BLaER1 (cell line): ENCODE data around the gene HCAR1.
"Not testable (repeated sequence)": the region's sequence is repeated elsewhere in the genome, so short reads cannot be mapped to it uniquely, and the experiment has no call there.

Source experiments
- H3K27ac ChIP-seq: shearing (Covaris generic); formaldehyde crosslinking; 2 replicates; pipeline ENCODE4 v1.8.1; 2022
- H3K27me3 ChIP-seq: shearing (Covaris generic); formaldehyde crosslinking; 2 replicates; pipeline ENCODE4 v1.8.1; 2022
- H3K36me3 ChIP-seq: shearing (Covaris generic); formaldehyde crosslinking; 2 replicates; pipeline ENCODE4 v1.8.1; 2022
- H3K4me1 ChIP-seq: shearing (Covaris generic); formaldehyde crosslinking; 2 replicates; pipeline ENCODE4 v1.8.1; 2022
- H3K4me2 ChIP-seq: shearing (Covaris generic); formaldehyde crosslinking; 2 replicates; pipeline ENCODE4 v1.8.1; 2022
- H3K4me3 ChIP-seq: shearing (Covaris generic); formaldehyde crosslinking; 2 replicates; pipeline ENCODE4 v1.8.1; 2022
- H3K9ac ChIP-seq: shearing (Covaris generic); formaldehyde crosslinking; 2 replicates; pipeline ENCODE4 v1.8.1; 2022
- H3K9me3 ChIP-seq: shearing (Covaris generic); formaldehyde crosslinking; 2 replicates; pipeline ENCODE4 v1.8.1; 2022
- H4K20me1 ChIP-seq: shearing (Covaris generic); formaldehyde crosslinking; 2 replicates; pipeline ENCODE4 v1.8.1; 2022
- Cebpa-rat ChIP-seq: shearing (Covaris generic); IDR thresholded peaks from 2 replicates; pipeline ENCODE4 v1.8.1; 2022

Gene HCAR1, protein sequence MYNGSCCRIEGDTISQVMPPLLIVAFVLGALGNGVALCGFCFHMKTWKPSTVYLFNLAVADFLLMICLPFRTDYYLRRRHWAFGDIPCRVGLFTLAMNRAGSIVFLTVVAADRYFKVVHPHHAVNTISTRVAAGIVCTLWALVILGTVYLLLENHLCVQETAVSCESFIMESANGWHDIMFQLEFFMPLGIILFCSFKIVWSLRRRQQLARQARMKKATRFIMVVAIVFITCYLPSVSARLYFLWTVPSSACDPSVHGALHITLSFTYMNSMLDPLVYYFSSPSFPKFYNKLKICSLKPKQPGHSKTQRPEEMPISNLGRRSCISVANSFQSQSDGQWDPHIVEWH

DNA sequence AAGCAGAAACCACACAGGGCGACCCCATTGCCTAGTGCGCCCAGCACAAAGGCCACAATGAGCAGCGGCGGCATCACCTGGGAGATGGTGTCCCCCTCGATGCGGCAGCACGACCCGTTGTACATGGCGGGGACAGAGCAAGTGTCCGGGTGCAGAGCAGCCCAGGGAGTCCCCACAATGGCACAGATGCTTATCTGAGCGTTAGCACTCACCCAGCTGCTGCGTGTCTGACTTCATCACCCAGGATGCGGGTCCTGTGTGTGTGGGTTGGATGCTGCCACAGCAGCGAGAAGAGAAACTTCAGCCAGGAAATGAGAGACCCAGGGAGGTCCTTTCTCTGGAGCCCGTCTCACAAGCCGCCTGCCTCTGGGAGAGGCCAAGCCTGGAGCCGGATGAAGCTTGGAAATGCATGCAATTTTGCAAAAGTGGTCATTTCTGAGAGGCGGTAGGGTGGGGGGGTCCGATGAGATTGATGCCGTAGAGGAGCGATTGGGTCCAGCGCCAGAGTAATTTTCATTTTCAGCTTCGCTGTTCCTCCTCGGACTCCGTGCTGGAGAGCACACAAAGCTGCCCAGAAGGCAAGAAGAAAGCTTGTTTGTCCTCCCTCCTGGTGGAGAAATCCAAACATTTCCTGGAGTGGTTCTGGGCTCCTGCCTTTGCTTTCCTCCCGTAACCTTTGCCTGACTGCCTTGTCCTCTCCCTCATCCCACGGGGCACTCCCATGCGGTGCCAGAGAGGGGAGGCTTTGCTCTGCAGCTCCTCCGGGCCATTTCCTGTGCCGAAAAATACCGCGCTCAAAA is at the start of gene HCAR1:
Gene HCAR1 (minus strand): TSS at position 630 of the 800 bp plus-strand sequence. CDS start 505 bp downstream, at position 125.
- Histone ChIP-seq H3K27me3 (no peaks in the 10 kb centered on the region), H3K4me2 (no peak within 1 kb of the TSS), H3K27ac (no peak within 1 kb of the TSS), H3K4me1 (peaks cover 32% of the 10 kb centered on the region), H3K4me3 (no peak within 1 kb of the TSS), H4K20me1 (no peaks in the 10 kb centered on the region), H3K9ac (no peak within 1 kb of the TSS), H3K36me3 (no peaks in the 10 kb centered on the region), H3K9me3 (no peaks in the 10 kb centered on the region)
- TF ChIP-seq Cebpa-rat: no peak

DNA sequence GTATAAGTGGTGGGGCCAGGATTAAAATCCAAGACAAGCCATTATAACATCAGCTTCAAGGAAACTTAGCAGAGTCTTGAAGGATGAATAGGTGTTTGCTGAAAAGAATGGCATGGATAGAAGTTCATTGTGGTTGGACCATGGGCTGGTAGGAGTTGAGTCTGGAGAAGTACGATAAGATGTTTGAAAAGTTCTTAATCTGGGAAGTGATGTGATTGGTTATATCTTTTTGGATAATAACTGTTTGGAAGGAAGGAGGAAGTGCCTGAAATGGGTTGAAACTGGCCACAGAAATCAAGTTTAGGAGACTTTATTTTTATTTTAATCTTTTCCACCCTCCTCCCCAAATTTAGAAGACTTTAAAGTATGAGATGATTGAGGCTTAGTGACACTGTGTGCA is 26.9 kb upstream of the HCAR1 start:
- Histone ChIP-seq H3K4me2 (no peak overlapping the region), H4K20me1 (peaks cover 72% of the 10 kb centered on the region), H3K4me1 (peaks cover 14% of the 10 kb centered on the region), H3K36me3 (peaks cover 85% of the 10 kb centered on the region), H3K4me3 (no peak overlapping the region), H3K27me3 (no peaks in the 10 kb centered on the region), H3K9ac (no peak overlapping the region), H3K27ac (no peak overlapping the region), H3K9me3 (no peaks in the 10 kb centered on the region)
- no peak for TF ChIP-seq Cebpa-rat

DNA sequence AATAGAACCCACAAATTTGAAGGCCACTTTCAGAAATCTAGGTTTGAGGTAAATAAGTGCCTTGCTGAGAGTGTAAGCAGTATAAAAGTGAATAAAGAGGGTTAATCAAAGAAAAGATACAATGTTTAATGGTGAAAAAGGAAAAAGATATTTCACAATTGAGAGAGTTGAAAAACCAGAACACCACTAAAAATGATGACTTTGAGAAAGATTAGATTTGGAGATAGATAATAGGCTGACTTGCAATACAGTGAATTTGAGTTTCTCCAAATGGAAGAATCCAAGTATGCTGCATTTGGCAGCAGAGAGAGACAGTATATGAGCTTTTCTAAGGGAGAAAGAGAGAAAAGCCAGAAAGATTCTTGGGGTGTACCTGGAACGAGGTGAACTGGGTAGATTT is 24.1 kb upstream of the HCAR1 start:
- Histone ChIP-seq H3K4me3 (no peak overlapping the region), H3K36me3 (peaks cover 59% of the 10 kb centered on the region), H3K27ac (no peak overlapping the region), H3K9ac (no peak overlapping the region), H3K9me3 (no peaks in the 10 kb centered on the region), H3K4me1 (peaks cover 18% of the 10 kb centered on the region), H4K20me1 (peaks cover 45% of the 10 kb centered on the region), H3K4me2 (no peak overlapping the region), H3K27me3 (no peaks in the 10 kb centered on the region)
- TF ChIP-seq Cebpa-rat: no peak

DNA sequence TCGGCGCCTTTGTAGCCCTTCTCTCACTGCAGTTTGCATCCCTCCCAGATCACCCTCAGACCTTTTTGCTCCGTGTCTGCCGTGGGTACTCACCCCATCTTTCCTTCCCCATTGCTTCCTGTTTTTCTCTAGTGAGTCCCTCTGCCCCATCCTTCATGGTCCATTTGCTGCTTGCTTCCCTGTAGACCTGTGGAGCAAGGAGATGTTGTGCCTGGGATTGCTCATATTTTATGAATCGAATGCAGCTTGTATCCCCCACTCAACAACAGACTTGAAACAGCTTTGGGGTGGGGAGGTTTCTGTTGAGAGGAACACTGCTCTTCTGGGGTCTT is 22.6 kb upstream of the HCAR1 start:
- no peak for TF ChIP-seq Cebpa-rat
- peak overlapping the region; percentile 99 for H3K9ac ChIP-seq
- H3K9me3 ChIP-seq: no peaks in the 10 kb centered on the region
- H3K4me3 ChIP-seq: peak overlapping the region; percentile 93
- H3K36me3 ChIP-seq: peaks cover 44% of the 10 kb centered on the region
- no peaks in the 10 kb centered on the region for H3K27me3 ChIP-seq
- H3K4me2 ChIP-seq: peak overlapping the region; percentile 82
- H4K20me1 ChIP-seq: peaks cover 30% of the 10 kb centered on the region; the same call in 1 of the 2 replicates
- peaks cover 18% of the 10 kb centered on the region for H3K4me1 ChIP-seq
- peak overlapping the region; percentile 97 for H3K27ac ChIP-seq

DNA sequence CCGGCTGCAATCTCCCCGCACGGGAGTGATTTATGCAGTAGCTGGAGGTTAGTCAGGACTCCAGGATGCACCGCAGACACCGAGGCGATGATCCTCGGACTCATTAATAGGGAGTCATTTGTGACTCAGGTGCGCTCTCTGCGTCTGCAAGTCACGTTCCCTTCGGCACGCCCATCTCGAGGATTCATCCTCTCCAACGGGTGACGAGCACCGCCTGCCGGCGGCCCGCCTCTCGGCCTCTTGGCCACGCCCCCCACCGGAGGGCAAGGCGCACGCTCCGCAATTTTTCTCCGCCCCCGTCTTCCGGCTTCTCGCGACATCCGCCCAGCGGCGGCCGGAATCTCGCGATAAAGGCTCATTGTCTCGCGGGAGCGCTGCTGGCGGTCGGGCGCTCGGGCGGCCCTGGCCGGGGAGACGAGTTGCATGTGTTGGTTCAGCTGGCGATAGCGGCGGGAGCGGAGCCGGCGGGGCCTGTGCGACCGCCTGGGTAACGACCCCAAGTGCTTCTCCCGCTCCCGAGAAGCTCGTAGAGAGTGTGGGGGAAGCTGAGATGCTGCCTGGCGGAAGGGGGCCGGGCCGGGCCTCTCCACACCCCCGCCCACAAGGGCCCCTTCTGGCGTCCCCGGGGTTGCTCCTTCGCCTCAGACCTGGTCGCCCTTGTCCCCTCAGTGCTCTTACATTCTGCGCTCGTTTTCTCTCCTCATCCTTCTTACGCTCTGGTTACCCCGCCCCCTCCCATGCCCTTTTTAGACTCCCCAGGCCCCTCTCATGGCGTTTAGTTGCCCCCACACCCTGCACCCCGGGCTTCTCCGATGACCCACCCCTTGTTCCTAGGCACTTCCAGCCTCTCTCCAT is 22.0 kb upstream of the HCAR1 start, which contains the start of gene DENR:
Gene DENR (plus strand): TSS at position 361 of the 855 bp plus-strand sequence. CDS start 878 bp downstream, outside the sequence.
- H3K27ac ChIP-seq: peak within 1 kb of the TSS; percentile 97
- H3K4me1 ChIP-seq: peaks cover 18% of the 10 kb centered on the region
- H3K36me3 ChIP-seq: peaks cover 38% of the 10 kb centered on the region
- peak within 1 kb of the TSS; percentile 99 for H3K9ac ChIP-seq
- no peak for TF ChIP-seq Cebpa-rat
- H3K9me3 ChIP-seq: no peaks in the 10 kb centered on the region
- peaks cover 24% of the 10 kb centered on the region; the same call in 1 of the 2 replicates for H4K20me1 ChIP-seq
- H3K4me2 ChIP-seq: peak within 1 kb of the TSS; percentile 82
- peak within 1 kb of the TSS; percentile 93 for H3K4me3 ChIP-seq
- no peaks in the 10 kb centered on the region for H3K27me3 ChIP-seq

DNA sequence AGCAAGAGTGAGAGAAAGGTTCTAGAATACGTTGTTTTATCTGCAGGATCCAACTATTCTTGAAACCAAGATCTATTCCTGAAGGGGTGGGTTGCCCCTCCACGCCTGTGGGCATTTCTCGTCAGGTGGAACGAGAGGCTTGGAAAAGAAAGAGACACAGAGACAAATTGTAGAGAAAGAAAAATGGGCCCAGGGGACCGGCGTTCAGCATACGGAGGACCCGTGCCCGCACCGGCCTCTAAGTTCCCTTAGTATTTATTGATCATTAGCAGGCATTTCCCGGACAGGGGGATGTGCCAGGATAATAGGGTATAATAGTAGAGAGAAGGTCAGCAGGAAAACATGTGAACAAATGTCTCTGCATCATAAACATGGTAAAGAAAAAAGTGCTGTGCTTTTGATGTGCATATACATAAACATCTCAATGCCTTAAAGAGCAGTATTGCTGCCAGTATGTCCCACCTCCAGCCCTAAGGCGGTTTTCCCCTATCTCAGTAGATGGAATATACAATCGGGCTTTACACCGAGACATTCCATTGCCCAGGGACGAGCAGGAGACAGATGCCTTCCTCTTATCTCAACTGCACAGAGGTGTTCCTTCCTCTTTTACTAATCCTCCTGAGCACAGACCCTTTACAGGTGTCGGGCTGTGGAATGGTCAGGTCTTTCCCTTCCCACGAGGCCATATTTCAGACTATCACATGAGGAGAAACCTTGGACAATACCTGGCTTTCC is 20.3 kb upstream of the HCAR1 start:
- not testable (repeated sequence) for H3K4me3 ChIP-seq, H4K20me1 ChIP-seq, H3K9me3 ChIP-seq, H3K27ac ChIP-seq, H3K4me2 ChIP-seq, H3K27me3 ChIP-seq, H3K9ac ChIP-seq
- peaks cover 18% of the 10 kb centered on the region for H3K4me1 ChIP-seq
- peaks cover 21% of the 10 kb centered on the region for H3K36me3 ChIP-seq

DNA sequence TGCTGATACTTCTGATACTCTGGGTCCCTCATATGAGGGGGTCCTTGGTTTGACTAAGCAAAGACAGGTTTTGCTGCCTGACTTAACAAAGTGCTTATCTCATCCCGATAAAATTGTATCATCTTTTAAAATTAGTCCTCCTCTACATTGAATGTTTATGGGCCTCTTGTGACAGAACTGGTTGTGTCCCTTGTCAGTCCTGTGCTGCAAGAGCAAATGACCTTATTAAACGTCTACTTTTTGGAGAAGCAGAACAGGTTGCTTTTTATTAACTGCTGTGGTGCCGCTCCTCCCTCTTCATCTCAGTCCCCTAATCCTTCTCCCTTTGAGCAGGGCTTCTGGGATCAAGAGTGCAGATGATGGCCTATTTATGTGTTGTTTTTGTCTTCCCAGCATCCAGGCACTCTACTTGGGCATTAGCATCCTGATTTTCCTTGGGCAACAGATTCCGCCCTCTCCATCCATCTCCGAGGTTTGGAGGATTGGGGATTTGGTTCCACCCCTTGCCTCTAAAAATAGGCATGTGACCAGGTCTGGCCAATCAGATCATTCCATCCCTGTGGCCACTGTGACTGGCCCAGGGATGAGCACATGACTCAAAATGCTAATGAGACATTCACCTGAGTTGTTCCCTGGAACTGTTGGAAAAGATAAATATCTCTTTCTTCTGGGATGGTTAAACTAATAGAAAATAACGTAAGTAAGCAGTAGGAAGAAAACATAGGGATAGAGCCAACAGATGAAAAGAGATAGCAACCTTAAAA is 19.1 kb upstream of the HCAR1 start:
- no peak overlapping the region for H3K4me2 ChIP-seq

DNA sequence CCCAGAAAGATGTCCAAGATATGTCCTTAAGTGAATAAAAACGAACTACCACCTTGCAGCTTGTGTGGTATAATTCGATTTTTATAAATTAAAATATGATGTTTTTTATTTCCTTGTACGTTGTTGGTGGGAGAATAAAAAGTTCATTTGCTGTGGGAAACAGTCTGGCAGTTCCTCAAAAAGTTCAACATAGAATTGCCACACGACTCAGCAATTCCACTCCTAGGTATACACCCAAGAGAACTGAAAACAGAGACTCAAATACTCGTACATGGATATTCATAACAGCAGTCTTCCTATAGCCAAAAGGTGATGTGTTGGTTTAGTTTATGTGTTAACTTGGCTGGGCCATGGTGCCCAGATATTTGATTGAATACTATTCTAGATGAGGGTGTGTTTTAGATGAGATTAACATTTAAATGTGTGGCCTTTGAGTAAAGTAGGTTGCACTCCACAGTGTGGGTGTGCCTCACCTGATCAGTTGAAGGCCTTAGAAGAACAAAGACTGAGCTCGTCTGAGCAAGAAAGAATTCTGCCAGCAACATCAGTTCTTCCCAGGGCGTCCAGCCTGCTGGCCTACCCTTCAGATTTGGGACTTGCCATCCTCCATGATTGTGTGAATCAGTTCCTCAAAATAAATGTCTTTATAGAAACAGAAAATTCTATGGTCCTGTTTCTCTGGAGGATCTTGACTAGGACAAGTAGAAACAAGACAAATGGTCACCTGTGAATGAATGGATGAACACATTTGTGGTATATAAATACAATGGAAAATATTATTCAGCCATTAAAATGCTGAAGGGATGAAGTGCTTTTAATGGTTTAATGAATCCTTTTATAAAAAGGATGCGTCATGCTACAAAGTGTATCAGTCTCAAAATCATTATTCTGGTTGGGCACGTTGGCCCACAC is 16.8 kb upstream of the HCAR1 start:
- H3K27me3 ChIP-seq: no peaks in the 10 kb centered on the region
- no peaks in the 10 kb centered on the region for H4K20me1 ChIP-seq
- no peak overlapping the region for H3K27ac ChIP-seq
- H3K4me1 ChIP-seq: peaks cover 12% of the 10 kb centered on the region; the same call in 1 of the 2 replicates
- no peaks in the 10 kb centered on the region for H3K36me3 ChIP-seq
- TF ChIP-seq Cebpa-rat: no peak
- no peak overlapping the region for H3K4me2 ChIP-seq
- H3K9me3 ChIP-seq: no peaks in the 10 kb centered on the region
- H3K9ac ChIP-seq: no peak overlapping the region
- no peak overlapping the region for H3K4me3 ChIP-seq

More for the DNA sequence above, 19.1 kb upstream of the HCAR1 start:
- no peaks in the 10 kb centered on the region for H3K9me3 ChIP-seq
- H3K27me3 ChIP-seq: no peaks in the 10 kb centered on the region
- peaks cover 9% of the 10 kb centered on the region for H3K36me3 ChIP-seq
- H3K9ac ChIP-seq: no peak overlapping the region
- no peak for TF ChIP-seq Cebpa-rat
- H3K4me3 ChIP-seq: no peak overlapping the region
- peaks cover 18% of the 10 kb centered on the region for H3K4me1 ChIP-seq
- 0 out of 2 replicates have a peak, but pooled peaks cover 4% of the 10 kb centered on the region for H4K20me1 ChIP-seq
- no peak overlapping the region for H3K27ac ChIP-seq
